GM19463 (cell line): ENCODE results near the gene SPTBN5.
A peak's percentile ranks its signal among the peaks of the same experiment; 100 is the strongest.

Source experiments
- ATAC-seq: cut with Tn5 transposase; IDR thresholded peaks from one replicate; pipeline ENCODE4 v1.9.1; 2021; ENCODE audit warnings: mild to moderate bottlenecking, moderate library complexity; ENCODE audit not compliant: unreplicated experiment

Gene SPTBN5

DNA sequence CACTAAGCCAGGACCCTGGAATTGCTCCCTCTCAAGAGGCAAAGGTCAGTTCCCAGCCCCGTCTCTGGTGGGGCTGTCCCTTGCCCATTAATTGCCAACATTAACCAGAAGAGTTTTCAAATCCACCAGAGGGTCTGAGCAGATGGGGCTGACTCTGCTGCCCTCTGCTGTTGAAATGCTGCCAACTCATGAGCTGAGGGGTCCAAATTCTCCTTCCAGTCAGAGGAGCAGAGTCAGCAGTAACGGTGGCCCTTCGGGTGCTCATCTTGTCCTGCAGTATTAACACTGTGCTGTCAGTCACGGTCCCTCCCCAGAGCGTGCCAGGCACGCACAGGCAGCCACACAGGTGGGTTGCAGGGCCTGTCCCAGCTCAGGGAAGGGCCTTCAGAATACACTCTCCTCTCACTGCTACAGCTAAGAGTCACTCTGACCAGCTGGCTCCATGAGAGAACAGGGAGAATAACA is 10.7 kb upstream of the SPTBN5 start:
- ATAC-seq: no peak

DNA sequence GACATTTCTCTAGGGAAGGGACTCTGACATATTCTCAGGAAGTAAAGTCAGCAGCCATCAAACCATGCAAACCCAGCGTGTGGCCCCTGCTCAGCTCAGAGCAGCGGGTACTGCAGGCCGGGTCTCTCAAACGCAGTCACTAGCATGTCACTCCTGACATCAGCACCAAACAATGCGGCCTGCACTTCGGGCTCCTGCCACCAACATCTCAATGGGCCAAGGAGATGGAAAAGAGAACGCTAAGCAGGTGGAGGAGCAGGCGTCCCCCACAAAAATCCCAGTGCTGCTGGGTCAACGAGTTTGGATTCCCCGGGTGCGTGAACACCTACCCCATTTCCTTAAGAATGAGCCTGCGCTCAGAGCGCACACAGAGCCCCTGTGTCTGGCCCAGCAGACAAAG is 9.9 kb upstream of the SPTBN5 start:
- ATAC-seq: no peak

DNA sequence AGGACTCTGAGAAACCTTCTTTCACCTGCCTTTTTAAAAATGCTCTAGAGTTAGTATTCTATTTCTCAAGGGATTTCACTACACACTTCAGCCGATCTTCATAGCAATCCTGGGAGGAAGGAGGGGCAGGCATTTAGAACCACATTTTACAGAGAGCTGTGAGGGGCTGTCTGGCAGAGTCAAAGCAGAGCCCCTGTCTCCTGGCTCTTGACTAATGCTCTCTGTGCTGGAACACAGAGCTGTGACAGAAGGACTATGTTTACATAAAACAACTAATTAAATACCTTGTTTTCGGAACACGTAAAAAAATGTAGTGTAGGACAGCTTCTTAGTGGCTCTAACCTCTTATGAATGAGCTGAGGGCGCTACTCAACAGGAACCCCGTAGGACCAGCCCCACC is 7.6 kb upstream of the SPTBN5 start:
- no peak for ATAC-seq

DNA sequence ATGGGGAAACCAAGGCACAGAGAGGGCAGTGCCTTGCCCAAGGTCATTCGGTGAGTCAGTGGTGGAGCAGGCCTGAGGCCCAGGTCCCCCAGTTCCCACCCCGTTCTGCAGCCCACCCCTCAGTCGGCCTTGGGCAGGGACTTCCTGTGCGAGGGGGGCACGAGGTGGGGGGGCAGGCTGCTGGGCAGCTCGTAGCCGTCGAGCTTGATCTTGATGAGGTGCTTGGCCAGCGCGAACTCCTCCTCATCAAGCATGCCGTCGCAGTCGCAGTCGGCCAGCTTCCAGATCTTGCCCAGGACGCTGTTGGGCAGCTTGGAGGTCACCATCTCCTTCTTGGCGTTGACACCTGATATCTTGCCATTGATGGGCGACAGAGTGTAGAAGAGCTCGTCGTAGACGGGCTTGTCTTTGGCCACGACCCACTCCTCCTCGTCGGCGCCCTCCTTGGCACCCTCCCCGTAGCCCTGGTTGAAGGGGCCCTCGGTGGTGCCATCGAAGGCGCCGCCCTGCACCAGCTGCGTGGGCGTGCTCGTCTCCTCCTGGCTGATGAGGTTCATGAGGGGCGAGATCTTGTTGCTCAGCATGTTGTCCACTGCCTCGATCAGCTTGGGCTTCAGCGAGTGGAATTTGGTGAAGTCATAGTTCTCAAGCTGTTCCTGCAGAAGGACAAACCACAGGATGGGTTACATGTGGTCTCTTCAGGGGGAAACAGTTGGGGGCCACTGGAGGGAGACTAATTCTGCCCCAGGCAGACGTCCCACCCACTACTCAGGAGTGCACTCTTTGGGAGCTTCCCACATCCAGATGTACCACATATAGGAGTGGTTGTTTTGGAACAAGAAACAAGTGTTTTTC is 6.9 kb upstream of the SPTBN5 start:
- ATAC-seq: no peak

DNA sequence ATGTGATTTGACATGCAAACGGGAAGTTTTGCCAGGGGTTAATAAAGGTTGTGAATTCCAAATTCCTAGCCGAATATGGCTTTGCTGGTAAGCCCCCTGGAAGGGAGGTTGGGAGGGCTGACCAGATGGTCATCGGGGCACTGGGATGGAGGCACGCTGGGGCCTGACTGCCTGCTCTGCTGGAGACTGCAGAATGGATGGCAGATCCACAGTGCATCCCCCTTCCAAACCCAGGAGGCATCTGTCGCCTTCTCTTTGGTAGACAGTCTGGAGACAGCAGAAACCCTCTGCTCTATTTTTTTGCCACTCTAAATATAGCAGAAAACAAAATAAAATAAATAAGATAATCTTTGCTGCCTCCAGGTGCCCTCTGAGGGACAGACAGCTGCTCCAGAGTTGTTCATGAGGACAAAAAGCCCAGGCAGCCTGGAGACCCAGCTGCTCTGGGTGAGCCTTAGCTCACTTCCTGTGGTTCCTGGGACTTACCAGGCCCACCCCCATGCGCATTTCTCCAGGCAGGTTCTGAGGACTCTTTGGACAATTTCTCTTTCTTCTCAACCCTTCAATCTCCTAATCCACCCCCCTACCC is 6.1 kb upstream of the SPTBN5 start:
- ATAC-seq: no peak

DNA sequence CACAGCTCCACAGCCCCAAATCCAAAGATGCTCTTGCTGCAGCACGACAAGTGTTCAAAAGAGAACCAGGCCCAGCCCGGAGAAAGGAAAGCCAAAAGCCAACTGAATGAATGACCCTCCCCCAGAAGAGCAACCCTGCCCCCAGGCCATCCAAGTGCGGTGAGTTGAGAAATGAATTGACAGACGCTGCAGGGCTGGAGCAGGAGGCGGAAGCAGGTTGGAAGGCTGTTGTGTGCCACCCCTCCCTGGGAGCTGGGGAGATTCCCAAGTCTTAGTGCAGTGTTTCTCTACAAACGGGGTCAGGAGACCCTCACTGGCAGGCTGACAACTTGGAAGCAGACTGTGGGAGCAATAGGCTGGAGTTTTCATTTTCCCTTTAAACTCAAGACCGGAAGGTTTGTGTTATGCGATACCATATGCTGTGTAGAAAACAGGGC is 3.5 kb upstream of the SPTBN5 start:
- ATAC-seq: no peak

DNA sequence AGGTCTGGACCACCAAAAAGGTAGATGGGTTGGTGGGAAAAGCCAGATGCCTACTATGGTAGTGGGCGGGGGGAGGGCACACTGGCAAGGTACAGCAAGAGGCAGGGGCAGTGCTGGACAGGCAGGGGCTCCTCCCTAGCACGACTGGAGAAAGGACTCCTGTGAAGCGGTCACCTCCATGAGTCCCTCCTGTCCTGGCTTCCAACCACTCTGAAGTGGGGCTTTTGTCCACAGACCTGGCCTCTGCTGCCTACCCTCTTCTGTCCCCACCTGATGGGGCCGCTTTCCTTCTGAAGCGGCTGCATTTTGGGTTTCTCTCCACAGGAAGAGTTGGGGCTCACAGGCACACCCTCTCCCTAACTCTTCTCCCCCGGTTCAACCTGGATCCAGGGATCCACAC is 2.7 kb upstream of the SPTBN5 start:
- no peak for ATAC-seq

DNA sequence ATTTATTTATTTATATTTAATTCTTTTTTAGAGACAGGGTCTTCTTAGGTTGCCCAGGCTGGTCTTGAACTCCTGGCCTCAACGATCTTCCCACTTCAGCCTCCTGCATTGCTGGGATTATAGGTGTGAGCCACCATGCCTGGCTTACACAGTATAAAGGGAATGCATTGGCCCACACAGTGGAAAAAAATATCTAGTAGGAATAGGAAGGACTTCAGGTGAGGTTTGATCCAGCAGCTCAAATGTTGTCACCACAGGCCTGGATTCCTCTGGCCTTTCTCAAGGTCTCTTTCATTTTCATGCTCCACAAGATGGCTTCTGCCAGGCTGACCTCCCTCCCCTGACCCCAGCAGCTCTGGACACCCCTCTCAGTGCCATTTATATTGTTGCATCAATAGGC is 2.1 kb upstream of the SPTBN5 start:
- no peak for ATAC-seq

DNA sequence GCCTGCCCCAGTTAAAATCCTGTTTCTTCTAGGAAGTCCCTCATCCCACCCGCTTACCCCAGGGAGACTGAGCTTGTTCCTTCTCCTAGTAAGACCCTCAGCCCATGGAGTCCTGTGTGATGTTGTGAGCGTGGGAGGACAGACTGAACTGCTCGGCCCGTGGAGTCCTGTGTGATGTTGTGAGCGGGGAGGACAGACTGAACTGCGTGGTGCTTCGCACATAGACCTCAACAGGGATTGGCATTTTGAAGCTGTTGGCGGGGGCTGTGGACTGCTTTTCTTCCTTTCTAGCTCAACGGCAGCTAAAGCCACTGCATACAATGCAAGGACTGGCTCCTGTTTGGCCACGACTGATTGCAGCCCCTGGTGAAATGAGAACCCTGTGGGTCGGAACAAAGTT is 1.6 kb upstream of the SPTBN5 start:
- ATAC-seq: no peak

DNA sequence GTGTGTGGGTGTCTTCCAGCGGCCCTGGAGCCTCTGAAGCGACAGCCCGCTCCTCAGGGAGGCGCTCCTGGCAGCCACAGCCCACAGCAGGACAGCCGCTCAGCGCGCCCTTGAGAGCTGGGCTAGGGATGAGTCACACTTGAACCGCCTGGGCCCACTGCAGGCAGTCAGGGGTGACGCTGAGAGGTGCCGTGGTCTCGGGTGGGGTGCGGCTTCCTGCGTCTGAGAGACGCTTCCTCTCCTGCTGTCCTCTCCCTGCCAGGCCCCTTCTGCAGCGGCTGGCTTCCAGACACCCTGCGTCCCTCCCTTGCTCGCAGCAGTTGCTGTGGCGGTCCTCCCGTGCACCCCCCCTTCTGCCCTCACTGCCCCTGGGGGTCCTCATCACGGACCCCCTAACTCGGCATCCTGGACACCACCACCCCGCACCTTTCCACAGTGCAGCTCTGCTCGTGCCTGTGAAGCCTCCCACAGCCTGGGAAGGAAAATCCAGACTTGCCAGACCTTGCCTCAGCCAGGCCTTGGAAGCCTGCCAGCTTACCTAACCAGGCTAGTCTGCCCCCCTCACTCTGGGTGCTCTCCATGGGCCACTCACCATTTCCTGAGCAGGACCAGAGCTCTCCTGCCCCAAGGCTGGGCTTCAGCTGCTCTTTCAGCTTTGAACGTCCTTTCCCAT is 1.1 kb upstream of the SPTBN5 start:
- ATAC-seq: peak; percentile 98

DNA sequence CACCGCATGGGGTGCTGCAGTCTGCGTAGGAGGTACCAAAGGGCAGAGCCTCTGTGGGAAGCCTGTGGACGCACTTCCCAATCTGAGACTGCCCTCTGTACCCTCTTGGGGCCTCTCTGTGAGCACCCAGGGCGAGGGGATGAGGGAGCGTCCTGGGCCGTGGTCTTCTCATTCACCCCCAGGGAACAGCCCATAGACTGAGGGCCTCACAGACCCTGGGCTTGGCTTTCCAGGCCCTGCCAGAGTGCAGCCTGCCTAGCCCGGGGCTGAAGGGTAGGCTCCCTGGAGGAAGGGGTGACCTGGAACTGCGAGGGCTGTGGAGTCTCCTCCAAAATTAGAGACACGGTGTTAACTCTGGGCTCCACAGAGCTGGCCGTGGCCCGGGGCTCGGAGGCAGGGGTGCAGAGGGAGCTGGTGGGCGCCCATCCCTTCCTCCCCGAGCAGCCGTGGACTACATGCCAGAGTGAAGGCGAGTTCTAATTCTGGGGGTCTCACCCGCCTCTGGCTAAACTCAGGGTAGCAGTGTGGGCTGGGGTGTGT is 468 bp upstream of the SPTBN5 start:
- no peak for ATAC-seq

DNA sequence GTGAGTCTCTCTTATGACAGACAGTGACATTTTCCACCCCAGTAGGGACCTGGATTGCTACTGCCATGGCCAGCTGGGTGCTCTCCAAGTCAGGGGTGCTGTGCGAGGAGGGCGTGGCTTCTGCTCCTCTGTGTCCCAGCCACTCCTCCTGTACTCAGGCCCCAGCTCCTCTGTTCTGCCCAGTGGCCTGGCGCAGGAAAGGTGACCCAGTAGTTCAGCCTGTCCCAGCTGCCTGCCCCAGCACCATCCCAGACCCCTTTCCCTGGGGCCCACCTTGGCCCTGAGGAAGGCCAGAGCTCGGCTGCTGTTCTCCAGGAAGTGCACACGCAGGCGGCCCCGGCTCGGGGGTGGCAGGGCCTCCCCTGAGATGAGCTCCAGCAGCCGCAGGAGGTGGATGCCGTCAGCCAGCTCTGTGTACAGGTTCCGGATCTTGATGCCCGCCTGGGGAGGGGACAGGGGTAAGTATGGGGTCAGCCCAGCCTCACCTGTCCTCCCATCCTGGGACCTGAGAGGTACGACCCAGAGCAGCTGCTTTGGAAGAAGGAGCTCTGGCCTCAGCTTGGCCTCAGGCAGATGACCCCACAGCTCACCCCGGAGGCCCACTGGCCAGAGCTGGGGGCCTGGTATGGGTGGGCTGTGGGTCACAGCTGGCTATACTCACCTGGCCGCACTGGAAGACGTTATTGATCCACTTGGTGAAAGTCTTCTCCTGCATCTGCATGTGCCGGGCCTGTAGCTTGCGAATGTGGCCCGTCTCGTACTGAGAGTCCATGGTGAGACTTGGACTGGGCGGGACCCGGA is 1.0 kb downstream of the SPTBN5 start:
- ATAC-seq: no peak

DNA sequence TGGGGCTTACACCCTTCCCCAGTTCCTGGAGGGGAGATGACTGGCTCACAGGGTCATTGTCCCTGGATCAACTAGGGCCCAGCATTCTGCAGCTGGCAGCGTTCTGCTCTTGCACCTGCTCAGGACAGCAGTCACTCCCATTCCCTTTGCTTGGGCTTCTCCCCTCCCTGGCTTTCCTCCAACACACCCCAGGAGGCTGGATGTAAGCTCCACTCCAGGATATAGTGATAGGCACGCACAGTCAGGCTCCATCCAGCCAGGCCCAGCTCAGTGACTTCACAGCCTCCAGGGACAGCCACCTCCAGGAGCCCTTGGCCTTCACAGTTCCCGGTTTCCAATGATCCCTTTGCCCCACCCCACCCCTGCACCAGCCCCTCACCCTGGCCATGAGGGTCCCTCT is 1.9 kb downstream of the SPTBN5 start:
- no peak for ATAC-seq

DNA sequence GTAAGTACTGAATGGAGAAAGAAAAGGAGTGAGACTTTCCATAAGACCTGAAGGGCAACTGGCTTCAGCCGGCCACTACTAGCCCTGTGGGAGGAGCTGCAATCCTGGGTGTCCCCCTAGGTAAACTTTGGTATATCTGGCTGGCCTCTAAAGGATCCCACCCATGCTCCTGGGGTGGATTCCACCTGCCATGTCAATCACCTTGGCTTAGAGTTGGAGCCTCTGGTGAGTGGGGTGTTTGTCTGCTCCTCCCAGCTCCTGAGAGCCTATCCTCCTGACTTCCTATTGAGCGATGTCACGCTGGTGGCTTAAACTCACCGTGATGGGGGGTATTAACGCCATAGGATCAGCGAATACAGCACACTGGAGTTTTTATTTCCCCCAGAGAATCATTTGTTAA is 2.6 kb downstream of the SPTBN5 start:
- no peak for ATAC-seq

DNA sequence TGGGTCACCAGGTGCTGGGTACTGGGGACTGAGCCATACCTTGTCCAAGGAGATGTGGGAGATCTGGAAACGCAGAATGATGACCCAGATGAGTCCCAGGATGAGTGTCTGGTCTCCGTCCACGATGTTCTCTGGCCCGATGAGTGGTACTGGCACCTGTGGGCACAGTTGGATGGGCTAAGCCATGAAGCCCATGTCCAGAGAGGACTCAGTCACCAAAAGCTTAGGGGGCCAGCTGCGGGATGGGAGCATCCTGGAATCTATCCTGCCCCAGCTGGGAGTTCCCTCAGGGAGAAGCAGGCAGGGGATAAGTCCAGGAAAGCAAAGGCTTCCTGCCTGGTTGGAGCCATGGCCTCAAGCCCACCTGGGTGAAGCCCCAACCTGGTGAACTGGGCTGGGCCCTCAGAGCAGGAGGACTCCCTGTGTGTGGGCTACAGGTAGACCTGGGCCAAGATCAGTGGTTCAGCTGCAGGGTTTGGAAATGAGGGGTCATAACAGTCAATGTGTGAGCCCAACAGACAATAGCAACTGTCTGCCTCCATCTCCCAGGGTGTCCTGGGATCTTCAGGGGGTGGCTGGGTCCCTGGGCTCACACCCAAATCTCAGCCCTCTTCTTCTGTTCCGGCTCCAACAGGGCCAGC is 3.7 kb downstream of the SPTBN5 start:
- no peak for ATAC-seq

DNA sequence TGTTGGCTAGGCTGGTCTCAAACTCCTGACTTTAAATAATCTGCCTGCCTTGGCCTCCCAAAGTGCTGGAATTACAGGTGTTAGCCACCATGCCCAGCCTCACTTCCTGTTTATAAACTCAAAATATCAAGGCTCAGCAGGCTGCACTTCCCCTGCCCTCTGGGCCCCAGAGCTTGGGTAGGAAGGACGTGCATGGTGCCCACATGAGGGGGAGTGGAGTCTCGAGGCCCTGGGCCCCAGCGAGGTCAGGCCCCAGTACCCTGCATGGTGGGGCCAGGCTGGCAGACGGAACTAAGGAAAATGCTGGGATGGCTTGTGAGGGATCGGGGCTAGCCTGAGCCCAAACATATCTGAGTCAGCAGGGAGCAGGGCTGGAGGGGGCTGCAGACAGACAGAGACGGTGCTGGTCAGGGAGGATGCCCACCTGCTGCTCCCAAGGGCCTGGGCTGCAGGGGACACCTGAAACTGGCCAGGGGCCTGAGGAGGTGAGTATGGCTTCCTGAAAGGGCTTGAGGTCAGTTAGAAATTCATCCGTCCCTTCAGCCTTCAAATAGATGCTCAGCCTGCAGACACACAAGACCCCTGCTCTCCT is 5.1 kb downstream of the SPTBN5 start:
- ATAC-seq: no peak

DNA sequence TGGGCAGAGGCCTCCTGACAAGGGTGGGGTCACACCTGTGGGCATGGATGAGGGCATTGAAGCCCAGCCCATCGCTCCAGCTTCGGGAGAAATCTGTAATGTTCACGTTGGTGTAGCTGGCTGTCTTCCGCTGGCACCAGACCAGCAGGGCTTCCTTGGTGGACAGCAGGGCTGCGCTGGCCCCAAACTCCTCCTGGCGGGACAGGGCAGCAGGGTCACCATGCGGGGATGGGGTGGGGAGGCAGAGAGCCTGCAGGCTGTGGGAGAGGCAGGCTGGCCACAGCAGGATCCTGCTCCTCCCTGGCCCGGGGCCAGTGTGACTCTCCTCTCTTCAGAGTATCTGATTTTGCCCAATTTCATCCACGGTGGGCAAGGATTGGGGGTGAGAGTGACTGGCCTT is 6.0 kb downstream of the SPTBN5 start:
- no peak for ATAC-seq

DNA sequence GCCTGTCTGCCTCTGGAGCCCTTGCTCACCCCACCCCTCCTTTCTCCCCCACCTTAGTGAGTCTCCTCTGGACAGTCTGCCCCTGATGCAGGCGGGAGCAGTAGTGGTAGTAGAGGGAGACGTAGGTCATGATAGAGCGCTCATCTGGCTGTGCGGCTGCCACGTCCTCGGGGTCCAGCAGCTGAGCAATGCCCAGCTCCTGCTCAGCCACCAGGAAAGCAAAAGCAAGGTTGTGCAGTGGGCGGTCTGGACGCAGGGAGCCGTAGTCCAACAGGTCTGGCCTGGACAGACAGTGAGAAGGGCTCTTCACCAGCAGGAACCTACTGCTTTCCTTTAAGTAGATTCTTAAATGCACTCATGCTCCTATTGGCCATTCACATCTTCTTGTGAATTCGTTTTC is 6.7 kb downstream of the SPTBN5 start:
- ATAC-seq: no peak

DNA sequence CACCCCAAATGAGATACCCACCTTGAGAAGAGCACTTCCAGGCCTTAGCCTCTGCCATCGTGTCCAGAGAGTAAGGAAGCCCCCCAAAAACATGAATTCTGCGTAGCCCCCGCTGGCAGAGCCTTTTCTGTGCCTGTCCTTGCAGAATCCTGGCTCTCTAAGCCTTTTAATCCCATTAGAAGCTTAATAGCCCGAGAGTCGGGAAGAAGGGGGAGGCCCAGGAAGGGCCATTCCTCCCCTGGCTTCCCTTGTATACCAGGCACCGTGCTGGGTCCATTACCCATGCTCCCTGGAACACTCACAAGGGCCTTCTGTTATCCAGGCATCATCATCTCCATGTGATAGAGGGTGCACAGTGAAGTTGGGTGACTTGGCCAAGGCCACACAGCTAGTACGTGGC is 7.1 kb downstream of the SPTBN5 start:
- no peak for ATAC-seq

DNA sequence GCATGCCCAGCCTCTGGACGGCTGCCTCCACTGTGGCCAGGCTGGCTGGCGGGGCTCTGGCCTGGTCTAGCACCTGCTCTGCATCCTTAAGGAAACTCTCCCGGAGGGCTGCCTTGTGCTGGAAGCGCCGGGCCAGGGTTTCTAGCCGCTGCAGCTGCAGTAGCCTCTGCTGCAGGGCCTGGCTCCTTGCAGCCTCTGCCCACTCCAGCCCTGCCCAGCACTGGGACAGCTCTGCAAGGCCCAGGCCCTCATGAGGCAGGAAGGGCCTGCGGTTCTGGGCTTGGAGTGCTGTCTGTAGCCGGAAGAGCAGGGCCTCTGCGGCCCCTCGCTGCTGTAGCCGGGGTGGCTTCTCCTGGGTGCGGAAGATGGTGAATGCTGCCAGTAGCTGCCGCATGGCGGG is 8.0 kb downstream of the SPTBN5 start:
- ATAC-seq: no peak
